Caco-2 (cell line): ENCODE data around the gene SPTLC1. TPM values are rescaled to one million over a fixed set of nuclear protein-coding genes. Genes with fewer than 3 reads are reported as not detected.
"Not testable (repeated sequence)": the region's sequence is repeated elsewhere in the genome, so short reads cannot be mapped to it uniquely, and the experiment has no call there.

ENCODE experiments used
- BruUV-seq: library from RNA; stranded (reverse); fragments of 400-500 nt; replicated peaks from 2 replicates; lab custom pipeline; 2021; lab: Mats Ljungman, UMichigan
- CTCF ChIA-PET: fragments of 300-600 bp; sonication (Branson Sonifier 250); formaldehyde crosslinking; loops from one replicate; lab custom pipeline; 2022; ENCODE audit warnings: antibody characterized with exemption; lab: Charles Lee
- POLR2A ChIA-PET: fragments of 300-600 bp; sonication (Branson Sonifier 250); formaldehyde crosslinking; loops from one replicate; lab custom pipeline; 2022; ENCODE audit warnings: antibody characterized with exemption; lab: Charles Lee
- DNase-seq, 2 experiments: peaks; one replicate each; pipeline versions ENCODE4 v3.0.0 to v3.0.0-alpha.2; 2020 to 2022
- H3K27me3 ChIP-seq: replicated peaks from 2 replicates; pipeline ENCODE4 v1.6.0; 2011; ENCODE audit warnings: low read length; ENCODE audit not compliant: control insufficient read depth, insufficient read depth
- H3K36me3 ChIP-seq: 2 replicates; pipeline ENCODE4 v1.5.1; 2011; ENCODE audit warnings: low read length; ENCODE audit not compliant: control insufficient read depth, insufficient read depth
- H3K4me1 ChIP-seq: fragments of 250-450 bp; sonication (Bioruptor Pico); 2 replicates; pipeline ENCODE4 v1.5.1; 2020; ENCODE audit warnings: mild to moderate bottlenecking
- H3K4me3 ChIP-seq: 2 replicates; pipeline ENCODE4 v1.5.1; 2011; ENCODE audit warnings: low read depth, mild to moderate bottlenecking, control low read depth, low read length
- H3K9me3 ChIP-seq: fragments of 250-450 bp; sonication (Bioruptor Pico); 2 replicates; pipeline ENCODE4 v1.5.1; 2020; ENCODE audit warnings: mild to moderate bottlenecking, moderate library complexity
- H3K27ac Mint-ChIP-seq: one replicate; pipeline ENCODE4 v1.8.0; 2022; ENCODE audit warnings: mixed read lengths; ENCODE audit not compliant: unreplicated experiment
- H3K27me3 Mint-ChIP-seq: one replicate; pipeline ENCODE4 v1.8.0; 2022; ENCODE audit warnings: mixed read lengths; ENCODE audit not compliant: insufficient read depth, unreplicated experiment
- H3K36me3 Mint-ChIP-seq: one replicate; pipeline ENCODE4 v1.8.0; 2022; ENCODE audit warnings: mild to moderate bottlenecking, mixed read lengths; ENCODE audit not compliant: insufficient read depth, unreplicated experiment
- H3K4me1 Mint-ChIP-seq: one replicate; pipeline ENCODE4 v1.8.0; 2022; ENCODE audit warnings: low read depth, mixed read lengths; ENCODE audit not compliant: unreplicated experiment
- H3K4me3 Mint-ChIP-seq: one replicate; pipeline ENCODE4 v1.8.0; 2022; ENCODE audit warnings: mild to moderate bottlenecking, moderate library complexity, mixed read lengths; ENCODE audit not compliant: unreplicated experiment
- H3K9me3 Mint-ChIP-seq: one replicate; pipeline ENCODE4 v1.8.0; 2022; ENCODE audit warnings: mixed read lengths; ENCODE audit not compliant: unreplicated experiment
- intact Hi-C: fragments of 100-400 bp; cut with micrococcal nuclease; formaldehyde crosslinking; loops from one replicate; pipeline ENCODE4 v1.10.0; 2022; ENCODE audit not compliant: unreplicated experiment
- total RNA-seq: library from RNA; stranded (reverse); gene quantifications from 2 replicates; pipeline ENCODE4 v1.2.3, GENCODE V29; 2022
- TF ChIP-seq, protein P1 (sequence below), 2 experiments: fragments of 200-600 bp in 1 of 2; IDR thresholded peaks; 1 replicate in 1 of 2; 2 replicates in 1 of 2; pipeline versions ENCODE4 v1.5.1 to v1.8.0; 2011 to 2022; ENCODE audit warnings: antibody characterized with exemption in 1 of 2, control low read depth in 1 of 2, inconsistent platforms in 1 of 2, low read depth in 1 of 2, low read length in 1 of 2, mild to moderate bottlenecking in 1 of 2, moderate library complexity in 1 of 2; ENCODE audit not compliant: insufficient read depth in 1 of 2, severe bottlenecking in 1 of 2, unreplicated experiment in 1 of 2

Gene SPTLC1
- total RNA-seq, 1 experiment from 2014 or later: 43.6 TPM

DNA sequence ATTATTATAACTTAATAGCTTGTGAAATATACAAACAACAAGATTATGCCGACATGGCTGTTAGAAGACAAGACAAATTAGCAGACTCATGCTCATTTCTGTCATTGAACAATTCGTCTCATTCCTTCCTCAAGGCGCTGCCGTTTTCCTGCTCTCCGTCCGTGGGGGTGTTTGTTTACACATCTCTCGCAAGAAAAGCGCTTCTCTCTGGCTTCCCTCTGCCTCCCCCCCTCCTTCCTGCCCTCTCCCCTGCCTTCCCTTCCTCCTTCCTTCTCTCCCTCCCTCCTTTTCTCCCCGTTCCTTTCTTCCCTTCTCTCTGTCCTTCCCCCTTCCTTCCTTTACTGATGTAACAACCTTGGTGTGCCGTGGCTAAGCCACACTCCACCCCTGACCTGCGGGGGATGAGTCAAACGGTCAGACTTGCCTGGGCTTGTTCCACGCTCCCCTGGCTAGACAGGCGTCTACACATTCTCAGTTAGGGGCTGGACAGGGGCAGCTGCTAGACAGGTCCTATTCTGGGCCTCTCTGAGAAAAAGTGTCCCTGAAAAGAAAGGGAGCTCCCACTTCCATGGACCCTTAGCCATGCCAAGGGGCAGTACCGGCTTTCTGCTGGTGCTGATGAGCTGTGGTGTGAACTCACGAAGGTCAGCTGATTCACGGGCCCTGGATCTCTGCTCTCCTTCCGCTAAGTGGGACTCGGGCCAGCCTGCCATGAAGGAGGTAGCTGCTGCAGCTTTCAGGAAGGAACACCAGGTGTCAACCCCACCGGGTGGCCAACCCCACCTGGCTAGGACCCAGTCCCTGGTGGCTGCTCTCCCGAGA, 32.0 kb upstream of the SPTLC1 start:
- no peaks in the 10 kb centered on the region for H3K36me3 Mint-ChIP-seq
- no peaks in the 10 kb centered on the region for H3K27me3 Mint-ChIP-seq
- H3K9me3 Mint-ChIP-seq: no peaks in the 10 kb centered on the region
- intact Hi-C loops: no loop called here
- H3K4me1 Mint-ChIP-seq: no peaks in the 10 kb centered on the region
- Histone ChIP-seq H3K4me1 (no peaks in the 10 kb centered on the region), H3K27me3 (no peaks in the 10 kb centered on the region), H3K4me3 (peak overlapping the region; percentile 12), H3K36me3 (no peaks in the 10 kb centered on the region), H3K9me3 (no peaks in the 10 kb centered on the region)
- no TSS peak for BruUV-seq
- POLR2A ChIA-PET: no interaction called here
- peak overlapping the region; percentile 66 for H3K4me3 Mint-ChIP-seq
- peak overlapping the region; percentile 53 for H3K27ac Mint-ChIP-seq
- CTCF ChIA-PET: no interaction called here
- TF ChIP-seq, protein P1, sequence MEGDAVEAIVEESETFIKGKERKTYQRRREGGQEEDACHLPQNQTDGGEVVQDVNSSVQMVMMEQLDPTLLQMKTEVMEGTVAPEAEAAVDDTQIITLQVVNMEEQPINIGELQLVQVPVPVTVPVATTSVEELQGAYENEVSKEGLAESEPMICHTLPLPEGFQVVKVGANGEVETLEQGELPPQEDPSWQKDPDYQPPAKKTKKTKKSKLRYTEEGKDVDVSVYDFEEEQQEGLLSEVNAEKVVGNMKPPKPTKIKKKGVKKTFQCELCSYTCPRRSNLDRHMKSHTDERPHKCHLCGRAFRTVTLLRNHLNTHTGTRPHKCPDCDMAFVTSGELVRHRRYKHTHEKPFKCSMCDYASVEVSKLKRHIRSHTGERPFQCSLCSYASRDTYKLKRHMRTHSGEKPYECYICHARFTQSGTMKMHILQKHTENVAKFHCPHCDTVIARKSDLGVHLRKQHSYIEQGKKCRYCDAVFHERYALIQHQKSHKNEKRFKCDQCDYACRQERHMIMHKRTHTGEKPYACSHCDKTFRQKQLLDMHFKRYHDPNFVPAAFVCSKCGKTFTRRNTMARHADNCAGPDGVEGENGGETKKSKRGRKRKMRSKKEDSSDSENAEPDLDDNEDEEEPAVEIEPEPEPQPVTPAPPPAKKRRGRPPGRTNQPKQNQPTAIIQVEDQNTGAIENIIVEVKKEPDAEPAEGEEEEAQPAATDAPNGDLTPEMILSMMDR (IDR thresholded peaks at IDR 0.05; ENCODE audit: insufficient read depth in 1 of 2, low read depth in 1 of 2, low read length in 1 of 2, severe bottlenecking in 1 of 2, unreplicated experiment in 1 of 2): no peak
- peak; percentile 45 to 76 for DNase-seq

DNA sequence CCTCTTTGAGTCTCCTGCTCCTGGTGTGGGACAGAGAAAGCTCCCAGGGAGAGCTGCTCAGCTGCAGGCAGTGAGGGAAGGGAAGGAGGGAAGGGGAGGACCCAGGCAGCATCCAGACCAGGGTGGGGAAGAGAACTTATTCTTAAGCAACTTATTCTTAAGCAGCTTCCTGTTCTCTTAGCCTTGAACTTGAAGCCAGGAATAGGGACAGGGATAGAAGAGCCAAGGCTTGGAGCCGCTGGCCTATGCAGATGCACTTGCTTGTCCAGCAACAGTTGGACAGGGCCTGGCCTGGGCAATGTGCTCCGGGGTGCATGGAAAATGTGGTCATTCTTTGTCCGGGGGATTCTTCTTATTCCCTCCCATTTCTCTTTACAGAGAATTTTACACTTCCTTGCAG, 31.4 kb upstream of the SPTLC1 start:
- POLR2A ChIA-PET: no interaction called here
- intact Hi-C loops: no loop called here
- no peaks in the 10 kb centered on the region for H3K27me3 Mint-ChIP-seq
- H3K4me1 Mint-ChIP-seq: no peaks in the 10 kb centered on the region
- H3K27ac Mint-ChIP-seq: peak overlapping the region; percentile 53
- TF ChIP-seq, protein P1 (IDR thresholded peaks at IDR 0.05; ENCODE audit: insufficient read depth in 1 of 2, low read depth in 1 of 2, low read length in 1 of 2, severe bottlenecking in 1 of 2, unreplicated experiment in 1 of 2): no peak
- Histone ChIP-seq H3K36me3 (no peaks in the 10 kb centered on the region), H3K4me3 (no peak overlapping the region), H3K4me1 (no peaks in the 10 kb centered on the region), H3K27me3 (no peaks in the 10 kb centered on the region), H3K9me3 (no peaks in the 10 kb centered on the region)
- H3K36me3 Mint-ChIP-seq: no peaks in the 10 kb centered on the region
- no peaks in the 10 kb centered on the region for H3K9me3 Mint-ChIP-seq
- BruUV-seq: no TSS peak
- no peak for DNase-seq
- CTCF ChIA-PET: no interaction called here
- H3K4me3 Mint-ChIP-seq: peak overlapping the region; percentile 66

DNA sequence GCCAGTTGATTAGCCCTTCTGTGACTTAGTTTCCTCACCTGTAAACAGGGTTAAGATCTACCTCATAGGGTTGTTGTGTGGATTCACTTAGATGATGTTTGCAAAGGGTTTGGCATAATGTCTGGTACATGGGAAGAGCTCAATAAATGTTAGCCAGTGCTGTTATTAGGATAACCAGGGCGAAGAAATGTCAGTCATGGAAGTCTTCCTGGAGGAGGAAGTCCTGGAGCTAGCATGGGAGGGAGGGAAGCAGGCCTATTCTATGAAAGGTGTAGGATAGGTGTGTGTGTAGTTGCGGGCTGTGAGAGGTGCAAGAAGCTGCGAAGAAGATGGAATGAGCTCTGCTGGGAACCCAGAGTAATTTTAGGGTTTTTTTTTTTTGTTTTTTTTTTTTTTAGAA, 30.6 kb upstream of the SPTLC1 start:
- H3K4me3 ChIP-seq, DNase-seq, H3K27me3 ChIP-seq, CTCF ChIA-PET, H3K9me3 Mint-ChIP-seq, intact Hi-C loops, H3K36me3 ChIP-seq, H3K9me3 ChIP-seq, POLR2A ChIA-PET, H3K27me3 Mint-ChIP-seq, H3K4me1 ChIP-seq, H3K27ac Mint-ChIP-seq, BruUV-seq, H3K4me3 Mint-ChIP-seq, H3K4me1 Mint-ChIP-seq, H3K36me3 Mint-ChIP-seq: not testable (repeated sequence)
